Natural killer cell (primary cell): ENCODE measurements around the gene C1orf167. TPM values are rescaled to one million over a fixed set of nuclear protein-coding genes. Genes with fewer than 3 reads are reported as not detected.

Experiments
- ATAC-seq, 3 donors: fragments of 150-1000 bp in 2 of 3; fragments of 200-7000 bp in 1 of 3; cut with Tn5 transposase; 1 replicate in 1 of 3; 2 replicates in 2 of 3; pipeline ENCODE4 v1.10.0; 2021; ENCODE audit warnings: mild to moderate bottlenecking in 2 of 3, moderate library complexity in 2 of 3
- DNase-seq, 2 donors: peaks; one replicate each; pipeline versions ENCODE4 v3.0.0 to v3.0.0-alpha.2; 2013 to 2021; ENCODE audit warnings: mixed read lengths in 1 of 2
- H3K27ac ChIP-seq: one replicate; pipeline ENCODE4 v1.5.1; 2013; ENCODE audit warnings: mild to moderate bottlenecking, low read length
- H3K27me3 ChIP-seq: one replicate; pipeline ENCODE4 v1.6.1; 2013; ENCODE audit warnings: low read length; ENCODE audit not compliant: control insufficient read depth, insufficient read depth
- H3K36me3 ChIP-seq: one replicate; pipeline ENCODE4 v1.6.1; 2013; ENCODE audit warnings: low read length; ENCODE audit not compliant: control insufficient read depth, insufficient read depth
- H3K4me1 ChIP-seq: one replicate; pipeline ENCODE4 v1.6.1; 2013; ENCODE audit warnings: low read length; ENCODE audit not compliant: control insufficient read depth, insufficient read depth
- H3K4me3 ChIP-seq: one replicate; pipeline ENCODE4 v1.5.1; 2013; ENCODE audit warnings: low read length
- H3K9me3 ChIP-seq: one replicate; pipeline ENCODE4 v1.6.1; 2013; ENCODE audit warnings: low read length; ENCODE audit not compliant: control insufficient read depth, insufficient read depth
- H3K27ac Mint-ChIP-seq, 2 donors: one replicate each; pipeline ENCODE4 v1.8.0; 2022; ENCODE audit warnings: mild to moderate bottlenecking in 2 of 2, mixed read lengths in 2 of 2, moderate library complexity in 1 of 2
- H3K27me3 Mint-ChIP-seq, 2 donors: one replicate each; pipeline ENCODE4 v1.8.0; 2022; ENCODE audit warnings: low read depth in 2 of 2, mixed read lengths in 2 of 2
- H3K36me3 Mint-ChIP-seq: one replicate; pipeline ENCODE4 v1.8.0; 2022; ENCODE audit warnings: mixed read lengths
- H3K4me1 Mint-ChIP-seq, 2 donors: one replicate each; pipeline ENCODE4 v1.8.0; 2022; ENCODE audit warnings: mixed read lengths in 2 of 2
- H3K4me3 Mint-ChIP-seq: one replicate; pipeline ENCODE4 v1.8.0; 2022; ENCODE audit warnings: mild to moderate bottlenecking, moderate library complexity, mixed read lengths
- H3K9me3 Mint-ChIP-seq, 2 donors: one replicate each; pipeline ENCODE4 v1.8.0; 2022; ENCODE audit warnings: mixed read lengths in 2 of 2
- WGBS: methylation state at CpG from one replicate; pipeline ENCODE4 v1.1.7; 2013; ENCODE audit warnings: missing lambda C conversion rate; ENCODE audit not compliant: insufficient coverage; 5-methylcytosine and 5-hydroxymethylcytosine counted together
- intact Hi-C: fragments of 100-400 bp; cut with micrococcal nuclease; formaldehyde crosslinking; loops from one replicate; pipeline ENCODE4 v1.14.2; 2022
- total RNA-seq, 4 donors: library from RNA; stranded (reverse); fragments of 120-200 nt in 1 of 4; gene quantifications; one replicate each; pipeline versions ENCODE4 v1.2.3 to v1.2.4, GENCODE V29; 2013 to 2022
- TF ChIP-seq, protein P1 (sequence below): fragments of 200-600 bp; IDR thresholded peaks from one replicate; pipeline ENCODE4 v1.8.0; 2022; ENCODE audit warnings: antibody characterized with exemption

C1orf167 gene
- total RNA-seq, 3 donors from 2014 or later (not counting 1 experiment from before 2014, with no cell fraction given): 0.15 TPM; not detected in 2

GRCh38 chr1:11720525-11720924 is 41.5 kb upstream of the C1orf167 start:
- Mint-ChIP-seq H3K9me3 (no peaks in the 10 kb centered on the region), H3K27me3 (no peaks in the 10 kb centered on the region), H3K4me3 (no peak overlapping the region), H3K4me1 (peaks cover 21 to 22% of the 10 kb centered on the region in 2 donors), H3K36me3 (no peaks in the 10 kb centered on the region), H3K27ac (no peak overlapping the region)
- Histone ChIP-seq H3K9me3 (no peaks in the 10 kb centered on the region), H3K4me3 (no peak overlapping the region), H3K27me3 (no peaks in the 10 kb centered on the region), H3K4me1 (peaks cover 26% of the 10 kb centered on the region), H3K36me3 (no peaks in the 10 kb centered on the region), H3K27ac (no peak overlapping the region)
- WGBS: 90% methylated on average over 4 of the region's 4 CpGs
- TF ChIP-seq, protein P1, sequence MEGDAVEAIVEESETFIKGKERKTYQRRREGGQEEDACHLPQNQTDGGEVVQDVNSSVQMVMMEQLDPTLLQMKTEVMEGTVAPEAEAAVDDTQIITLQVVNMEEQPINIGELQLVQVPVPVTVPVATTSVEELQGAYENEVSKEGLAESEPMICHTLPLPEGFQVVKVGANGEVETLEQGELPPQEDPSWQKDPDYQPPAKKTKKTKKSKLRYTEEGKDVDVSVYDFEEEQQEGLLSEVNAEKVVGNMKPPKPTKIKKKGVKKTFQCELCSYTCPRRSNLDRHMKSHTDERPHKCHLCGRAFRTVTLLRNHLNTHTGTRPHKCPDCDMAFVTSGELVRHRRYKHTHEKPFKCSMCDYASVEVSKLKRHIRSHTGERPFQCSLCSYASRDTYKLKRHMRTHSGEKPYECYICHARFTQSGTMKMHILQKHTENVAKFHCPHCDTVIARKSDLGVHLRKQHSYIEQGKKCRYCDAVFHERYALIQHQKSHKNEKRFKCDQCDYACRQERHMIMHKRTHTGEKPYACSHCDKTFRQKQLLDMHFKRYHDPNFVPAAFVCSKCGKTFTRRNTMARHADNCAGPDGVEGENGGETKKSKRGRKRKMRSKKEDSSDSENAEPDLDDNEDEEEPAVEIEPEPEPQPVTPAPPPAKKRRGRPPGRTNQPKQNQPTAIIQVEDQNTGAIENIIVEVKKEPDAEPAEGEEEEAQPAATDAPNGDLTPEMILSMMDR: no peak
- no peak for ATAC-seq
- intact Hi-C loops: loop anchor here (10.0 kb wide), 1 partner anchor 686 kb away; no protein-coding TSS in a partner anchor
- no peak for DNase-seq

DNA sequence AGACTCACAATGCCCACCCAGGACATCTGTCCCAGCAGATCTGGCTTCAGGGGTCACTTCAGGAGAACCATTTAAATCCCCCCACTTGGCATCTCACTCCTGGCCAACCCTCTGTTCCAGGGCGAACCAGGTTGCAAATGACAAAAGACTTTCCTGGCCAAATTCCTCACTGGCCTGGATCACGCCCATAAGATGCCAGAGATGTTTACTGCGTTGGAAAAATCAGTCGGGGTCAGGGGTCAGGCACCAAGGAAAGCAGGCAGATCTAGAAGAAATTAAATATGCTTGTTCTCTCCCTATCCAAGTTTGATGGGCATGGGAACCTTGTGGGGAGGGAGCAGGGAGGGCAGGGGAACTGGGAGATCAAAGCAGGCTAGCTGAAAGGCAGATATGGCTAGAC is 40.7 kb upstream of the C1orf167 start:
- H3K27ac ChIP-seq: no peak overlapping the region
- Mint-ChIP-seq H3K36me3 (no peaks in the 10 kb centered on the region), H3K27me3 (no peaks in the 10 kb centered on the region), H3K27ac (no peak overlapping the region), H3K4me1 (peaks cover 21 to 22% of the 10 kb centered on the region in 2 donors), H3K4me3 (no peak overlapping the region), H3K9me3 (no peaks in the 10 kb centered on the region)
- no peak for DNase-seq
- ATAC-seq: no peak
- WGBS: 94% methylated on average over 4 of the region's 4 CpGs
- H3K36me3 ChIP-seq: no peaks in the 10 kb centered on the region
- no peak overlapping the region for H3K4me3 ChIP-seq
- TF ChIP-seq, protein P1: no peak
- peaks cover 30% of the 10 kb centered on the region for H3K4me1 ChIP-seq
- H3K9me3 ChIP-seq: no peaks in the 10 kb centered on the region
- no peaks in the 10 kb centered on the region for H3K27me3 ChIP-seq
- intact Hi-C loops: loop anchor here (10.0 kb wide), 1 partner anchor 687 kb away; no protein-coding TSS in a partner anchor

GRCh38 chr1:11722538-11722937 is 39.5 kb upstream of the C1orf167 start:
- Mint-ChIP-seq H3K4me3 (no peak overlapping the region), H3K27me3 (no peaks in the 10 kb centered on the region), H3K4me1 (peaks cover 21 to 22% of the 10 kb centered on the region in 2 donors), H3K36me3 (no peaks in the 10 kb centered on the region), H3K9me3 (no peaks in the 10 kb centered on the region), H3K27ac (no peak overlapping the region)
- 88% methylated on average over 2 of the region's 2 CpGs for WGBS
- intact Hi-C loops: loop anchor here (10.0 kb wide), 1 partner anchor 688 kb away; no protein-coding TSS in a partner anchor
- Histone ChIP-seq H3K27me3 (no peaks in the 10 kb centered on the region), H3K4me1 (peaks cover 30% of the 10 kb centered on the region), H3K9me3 (no peaks in the 10 kb centered on the region), H3K27ac (no peak overlapping the region), H3K4me3 (no peak overlapping the region), H3K36me3 (no peaks in the 10 kb centered on the region)
- TF ChIP-seq, protein P1: no peak
- DNase-seq (no peak), ATAC-seq (no peak)

GRCh38 chr1:11725616-11726015 is 36.4 kb upstream of the C1orf167 start:
- Mint-ChIP-seq H3K36me3 (no peaks in the 10 kb centered on the region), H3K9me3 (no peaks in the 10 kb centered on the region), H3K4me3 (no peak overlapping the region), H3K27ac (no peak overlapping the region), H3K27me3 (no peaks in the 10 kb centered on the region), H3K4me1 (peaks cover 21 to 23% of the 10 kb centered on the region in 2 donors)
- Histone ChIP-seq H3K27ac (no peak overlapping the region), H3K27me3 (no peaks in the 10 kb centered on the region), H3K4me3 (no peak overlapping the region), H3K9me3 (no peaks in the 10 kb centered on the region), H3K4me1 (peaks cover 37% of the 10 kb centered on the region), H3K36me3 (no peaks in the 10 kb centered on the region)
- intact Hi-C loops: loop anchor here (10.0 kb wide), 1 partner anchor 691 kb away; no protein-coding TSS in a partner anchor
- DNase-seq: no peak
- 68% methylated on average over 5 of the region's 5 CpGs for WGBS
- no peak for ATAC-seq
- TF ChIP-seq, protein P1: no peak
